Measurements from ENCODE around the gene SETDB1. TPM values are rescaled to one million over a fixed set of nuclear protein-coding genes. Genes with fewer than 3 reads are reported as not detected.

SETDB1 gene
- total and polyA plus RNA-seq, 2 of the 8 experiments (the other 6 are each of a cell fraction or from before 2014, with no cell fraction given), result 27.5 to 48.8 TPM

GRCh38 chr1:150902751-150903150 is 23.4 kb upstream of the SETDB1 start (continued):
- TF ChIP-seq CHD7 (IDR thresholded peaks at IDR 0.05; ENCODE audit: insufficient replicate concordance, low read length), result no peak
- no peak for TF ChIP-seq CBX5 (IDR thresholded peaks at IDR 0.05; ENCODE audit: low read depth, low read length)
- no peak for TF ChIP-seq CEBPB (IDR thresholded peaks at IDR 0.05; ENCODE audit: low read depth, low read length)
- TF ChIP-seq SIN3A (conservative IDR thresholded peaks at IDR 0.05 in 1 of 2, IDR thresholded peaks at IDR 0.05 in 1 of 2; ENCODE audit: low read depth in 1 of 2, low read length in 2 of 2), result no peak
- TF ChIP-seq POLR2AphosphoS5 (IDR thresholded peaks at IDR 0.05; ENCODE audit: low read depth, low read length), result no peak
- no peak for TF ChIP-seq HDAC2 (IDR thresholded peaks at IDR 0.05; ENCODE audit: borderline replicate concordance in 1 of 2, low read depth in 2 of 2, low read length in 2 of 2)
- no peak for TF ChIP-seq JUN (IDR thresholded peaks at IDR 0.05; ENCODE audit: low read depth, low read length)
- no peak for TF ChIP-seq GTF2F1 (IDR thresholded peaks at IDR 0.05; ENCODE audit: borderline replicate concordance, low read depth, low read length)
- no peak for TF ChIP-seq USF2 (IDR thresholded peaks at IDR 0.05; ENCODE audit: low read length)
- no peak for TF ChIP-seq SAP30 (IDR thresholded peaks at IDR 0.05; ENCODE audit: insufficient read depth, insufficient replicate concordance, low read length)

Data from H1 (cell line).